Activated CD4-positive, alpha-beta T cell treated with anti-CD3 and anti-CD28 coated beads, Interleukin-2, Interleukin-4, amounts not matched to agents 100 ng/mL and 50 ng/mL, durations not matched to agents 16 hours and 8 hours (primary cell): Measurements from ENCODE around the gene C16orf78.
"Not testable (repeated sequence)": the region's sequence is repeated elsewhere in the genome, so short reads cannot be mapped to it uniquely, and the experiment has no call there.

Experiments used
- DNase-seq: peaks from one replicate; pipeline ENCODE4 v3.0.0-alpha.2; 2020; ENCODE audit warnings: low spot score

The C16orf78 gene

DNA sequence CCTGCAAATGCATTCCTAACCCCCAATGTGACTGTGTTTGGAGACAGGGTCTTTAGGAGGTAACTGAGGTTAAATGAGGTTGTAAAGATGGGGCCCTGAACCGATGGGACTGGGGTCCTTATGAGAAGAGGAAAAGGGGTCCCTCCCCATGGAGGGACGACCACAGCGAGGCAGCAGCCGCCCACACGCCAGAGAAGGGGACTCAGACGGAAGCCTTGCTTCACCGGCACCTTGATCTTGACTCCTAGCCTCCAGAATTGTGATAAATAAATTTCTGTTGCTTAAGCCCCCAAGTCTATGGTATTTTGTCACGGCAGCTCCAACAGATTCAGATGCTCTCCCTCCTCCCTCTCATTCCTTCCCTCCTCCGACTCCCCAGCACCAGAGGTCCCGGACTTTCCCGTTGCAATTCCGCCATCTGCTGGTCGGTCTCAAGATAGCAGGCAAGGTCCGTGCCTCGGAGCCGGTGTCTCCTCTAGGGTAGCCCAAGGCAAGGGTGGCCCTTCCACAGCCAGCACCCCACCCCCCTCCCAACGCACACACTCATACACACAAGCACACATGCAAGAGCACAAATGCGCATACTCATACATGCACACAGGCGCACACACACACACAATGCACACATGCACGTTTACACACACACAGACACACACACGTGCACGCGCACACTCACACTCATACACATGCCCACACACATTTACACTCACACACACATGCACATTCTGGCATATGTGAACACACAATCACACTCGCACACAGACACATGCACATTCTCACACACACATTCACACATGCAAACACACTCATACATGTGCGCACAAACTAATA is 23.1 kb upstream of the C16orf78 start:
- peak; percentile 52 for DNase-seq

GRCh38 chr16:49351096-49351487 is 22.5 kb upstream of the C16orf78 start:
- no peak for DNase-seq

DNA sequence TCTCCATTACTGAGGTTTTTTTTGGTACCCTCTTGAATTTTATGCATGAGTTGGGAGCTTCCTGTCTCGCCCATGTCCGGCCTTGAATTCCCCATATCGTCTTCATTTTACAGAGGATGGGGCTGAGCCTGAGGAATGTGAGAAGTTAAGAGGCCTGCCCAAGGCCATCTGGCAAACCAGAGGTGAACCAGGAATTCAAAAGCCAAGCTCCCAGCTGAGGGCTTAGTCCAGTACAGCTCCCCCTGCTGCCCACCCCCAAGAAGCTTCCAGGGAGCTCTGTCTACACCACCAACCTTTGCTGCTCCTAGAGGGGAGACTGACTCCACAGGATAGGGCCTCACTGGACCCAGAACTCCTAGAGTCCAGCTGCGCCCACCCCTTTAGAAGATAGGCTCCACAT is 20.7 kb upstream of the C16orf78 start:
- DNase-seq, result no peak

DNA sequence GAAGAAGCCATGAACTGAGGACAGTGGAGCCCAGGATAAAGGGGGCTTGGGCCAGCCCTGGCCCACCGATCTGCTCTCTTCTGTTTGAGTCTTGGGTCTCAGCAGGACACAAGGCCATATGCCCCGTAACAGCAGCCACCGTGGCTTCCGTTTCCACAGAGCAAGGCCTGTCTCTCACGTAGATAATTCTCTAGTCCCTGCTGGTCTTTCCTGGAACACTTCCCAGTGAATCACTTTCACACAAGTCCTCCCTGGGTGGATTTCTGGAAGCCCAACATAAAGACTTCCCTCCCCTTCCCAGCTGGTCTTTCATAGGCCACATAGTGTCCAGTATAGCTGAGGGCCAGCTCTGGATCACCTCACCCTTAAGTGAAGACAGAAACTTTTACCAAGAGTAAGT is 19.9 kb upstream of the C16orf78 start:
- no peak for DNase-seq

GRCh38 chr16:49354101-49354500 is 19.5 kb upstream of the C16orf78 start:
- DNase-seq, result no peak

- DNase-seq, result no peak
Observed at GRCh38 chr16:49354991-49355390, 18.6 kb upstream of the C16orf78 start.

DNA sequence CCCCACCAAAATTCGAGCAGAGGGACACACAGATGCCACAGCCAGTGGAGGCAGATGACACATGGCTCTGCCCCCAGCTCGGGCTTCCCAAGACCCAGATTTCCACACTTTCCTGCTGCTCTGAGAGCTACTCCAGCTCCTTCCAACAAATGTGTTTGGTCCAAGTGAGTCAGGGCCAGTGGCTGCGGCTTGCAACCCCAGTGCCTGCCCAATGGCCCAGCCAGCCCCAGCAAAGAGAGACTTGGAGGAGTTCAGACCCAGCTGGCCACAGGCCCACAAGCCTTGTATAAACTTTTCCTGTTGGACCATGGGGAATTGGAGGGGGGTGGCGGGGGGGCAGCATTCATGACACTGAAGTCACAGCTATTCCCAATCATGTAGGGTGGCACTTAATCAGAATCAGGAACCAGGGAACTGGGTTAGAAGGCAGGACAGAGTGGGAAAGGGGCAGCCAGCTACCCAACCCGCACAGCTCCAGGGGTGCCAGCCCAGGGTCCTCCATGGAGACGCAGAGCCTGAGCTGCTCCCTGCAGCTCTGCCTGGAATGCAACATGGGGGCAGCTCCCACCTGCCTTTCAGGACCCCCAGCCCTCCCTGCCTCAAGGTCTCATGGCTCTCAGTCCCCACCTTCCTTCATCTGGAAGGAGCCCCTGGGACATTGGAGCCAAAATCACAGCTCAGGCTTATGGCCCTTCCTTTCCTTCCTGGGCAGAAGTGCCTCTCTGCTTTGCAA is 17.5 kb upstream of the C16orf78 start:
- DNase-seq, result no peak

DNA sequence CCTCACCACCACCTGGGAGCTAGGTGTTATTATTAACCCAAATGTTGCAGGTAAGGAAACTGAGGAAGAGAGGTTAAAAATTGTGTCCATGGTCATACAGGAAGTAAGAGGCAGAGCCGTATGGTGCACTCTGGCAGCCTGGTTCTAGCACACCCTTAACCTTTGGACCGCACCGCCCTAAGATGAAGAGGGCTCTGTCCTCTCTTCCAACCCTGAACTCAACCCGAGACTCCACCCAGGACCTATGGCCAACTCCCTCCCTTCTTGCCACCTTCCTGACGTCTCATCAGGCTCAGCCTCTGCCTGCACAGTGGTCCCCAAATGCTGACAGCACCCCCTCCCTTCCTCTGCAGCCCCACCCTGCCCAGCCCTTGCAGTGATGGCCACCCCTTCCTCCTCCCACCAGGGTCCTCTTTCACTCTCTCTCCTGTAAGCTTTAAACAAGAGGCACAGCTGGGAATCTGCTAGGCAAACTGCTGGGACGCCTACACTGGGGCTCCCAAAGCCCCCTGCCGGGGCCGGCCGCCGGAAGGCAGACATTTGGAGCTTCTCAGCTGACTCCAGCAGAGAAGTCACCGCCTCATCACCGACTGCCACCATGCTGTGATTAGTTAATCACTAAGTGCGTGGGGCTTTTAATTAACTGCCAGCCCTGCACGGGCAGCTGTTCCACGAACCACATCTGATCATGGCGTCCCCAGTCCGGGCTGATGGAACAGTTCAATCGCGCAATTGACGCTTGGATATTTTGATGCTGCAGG is 16.7 kb upstream of the C16orf78 start:
- DNase-seq, result no peak

- DNase-seq, result no peak
Observed at GRCh38 chr16:49359591-49359990, 14.0 kb upstream of the C16orf78 start.

DNA sequence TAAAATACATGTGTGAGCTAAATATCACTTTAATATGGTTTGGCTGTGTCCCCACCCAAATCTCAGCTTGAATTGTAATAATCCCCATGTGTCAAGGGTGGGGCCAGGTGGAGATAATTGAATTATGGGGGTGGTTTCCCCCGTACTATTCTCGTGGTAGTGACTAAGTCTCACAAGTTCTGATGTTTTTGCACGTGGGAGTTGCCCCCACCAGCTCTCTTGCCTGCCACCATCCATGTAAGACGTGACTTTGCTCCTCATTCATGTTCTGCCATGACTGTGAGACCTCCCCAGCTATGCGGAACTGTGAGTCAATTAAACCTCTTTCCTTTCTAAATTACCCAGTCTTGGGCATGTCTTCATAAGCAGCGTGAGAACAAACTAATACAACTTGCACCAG is 11.9 kb upstream of the C16orf78 start:
- DNase-seq, result not testable (repeated sequence)

DNA sequence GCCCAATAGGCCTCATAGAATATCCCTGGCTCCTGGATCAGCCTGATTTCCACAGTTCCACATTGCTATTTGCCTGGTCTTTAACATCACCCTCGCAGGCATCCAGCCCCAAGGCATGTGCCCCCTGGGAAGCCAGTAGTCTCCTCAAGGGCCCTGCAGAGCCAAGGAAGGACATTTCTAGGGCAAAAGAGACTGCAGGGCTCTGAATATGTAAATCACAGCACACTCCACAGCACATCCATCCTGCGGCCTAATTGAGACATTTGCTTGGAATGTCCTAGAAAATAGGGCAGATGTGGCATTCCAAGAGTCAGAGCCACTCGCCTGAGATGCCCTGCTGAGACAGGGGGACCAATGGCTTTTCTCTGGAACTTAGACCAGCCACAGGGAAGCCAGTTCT is 11.4 kb upstream of the C16orf78 start:
- DNase-seq, result no peak

DNA sequence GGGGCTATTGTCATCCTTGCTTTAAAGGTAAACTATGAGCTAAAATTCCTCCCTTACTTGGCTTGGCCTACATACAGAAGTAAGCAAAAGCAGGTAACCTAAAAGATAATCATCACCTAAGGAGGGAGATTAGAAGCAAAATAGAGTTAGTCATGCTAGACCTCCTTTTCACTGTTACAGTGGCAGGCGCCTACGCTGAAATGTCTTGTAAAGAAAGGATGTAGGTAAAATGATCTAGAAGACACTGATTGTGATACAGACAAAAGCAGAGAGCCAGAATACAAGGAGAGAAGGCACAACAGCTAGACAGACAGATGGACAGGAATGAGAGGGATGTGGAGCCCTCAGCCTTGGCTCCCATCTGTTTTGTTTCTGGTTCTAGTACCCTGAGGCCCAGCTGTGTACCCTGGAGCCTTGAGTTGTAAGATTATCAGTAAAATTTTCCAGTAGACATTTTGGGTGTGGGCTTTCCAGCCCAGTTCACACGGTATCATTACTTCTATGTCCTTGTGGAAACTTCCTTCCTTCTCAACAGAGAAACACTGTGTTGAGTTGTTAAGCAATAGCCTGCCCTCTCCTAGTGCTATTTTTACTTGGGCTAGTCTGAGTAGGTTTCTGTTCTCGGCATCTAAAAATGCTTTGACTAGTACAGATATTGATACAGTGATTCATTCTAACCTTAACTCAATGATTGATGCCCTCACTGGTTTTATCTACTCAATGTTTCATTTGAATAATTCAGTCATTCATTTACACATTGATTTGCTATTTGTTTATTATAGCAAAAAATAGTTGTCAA is 7.7 kb upstream of the C16orf78 start:
- DNase-seq, result no peak

- DNase-seq, result no peak
Observed at GRCh38 chr16:49366669-49367068, 6.9 kb upstream of the C16orf78 start.

GRCh38 chr16:49369651-49370611 is 3.7 kb upstream of the C16orf78 start:
- DNase-seq, result no peak

DNA sequence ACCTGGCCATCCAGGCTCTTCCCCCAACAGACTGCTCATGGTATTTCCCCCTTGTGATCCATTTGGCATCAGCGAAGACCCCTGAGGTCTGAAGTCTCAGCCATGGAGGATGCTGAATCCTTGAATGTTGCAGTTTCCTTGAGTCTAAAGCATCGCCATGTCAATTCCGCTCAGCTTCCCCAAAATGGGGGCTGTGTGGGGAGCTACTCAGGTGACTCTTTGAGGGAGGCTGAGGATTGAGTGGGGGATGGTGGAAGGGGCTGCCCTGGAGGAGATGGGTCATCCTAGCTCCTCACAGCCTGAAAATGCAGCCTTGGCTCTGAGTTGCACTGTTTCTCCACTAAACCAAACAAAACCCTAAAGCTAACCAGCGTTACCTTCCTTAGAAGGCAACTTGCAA is 2.6 kb downstream of the C16orf78 start:
- DNase-seq, result no peak

DNA sequence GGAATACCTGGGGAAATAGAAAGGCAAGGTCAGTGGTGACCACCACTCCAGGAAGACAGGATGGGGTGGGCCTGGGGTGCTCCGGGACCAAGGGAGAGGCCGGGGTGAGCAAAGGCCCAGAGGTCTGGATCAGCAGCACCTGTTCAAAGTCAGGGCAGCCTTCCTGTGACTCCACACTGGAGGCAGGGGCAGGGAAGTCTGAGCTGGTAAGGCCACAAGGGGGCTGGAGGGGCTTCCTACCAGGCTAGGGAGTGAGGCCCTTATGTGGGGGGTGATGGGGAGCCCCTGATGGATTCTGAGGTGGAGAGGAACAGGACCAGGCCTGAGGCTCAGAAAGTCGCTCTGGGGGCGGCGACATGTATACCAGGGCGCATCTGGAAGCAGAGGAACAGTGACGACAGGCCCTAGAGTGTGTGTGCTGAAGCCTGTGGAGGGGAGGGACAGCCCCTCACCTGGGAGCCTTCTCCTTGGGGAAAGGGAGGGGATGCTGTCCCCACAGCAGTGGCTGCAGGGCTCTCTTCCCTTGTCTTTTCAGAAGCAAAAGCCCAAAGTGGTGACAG is 3.7 kb downstream of the C16orf78 start:
- DNase-seq, result no peak

DNA sequence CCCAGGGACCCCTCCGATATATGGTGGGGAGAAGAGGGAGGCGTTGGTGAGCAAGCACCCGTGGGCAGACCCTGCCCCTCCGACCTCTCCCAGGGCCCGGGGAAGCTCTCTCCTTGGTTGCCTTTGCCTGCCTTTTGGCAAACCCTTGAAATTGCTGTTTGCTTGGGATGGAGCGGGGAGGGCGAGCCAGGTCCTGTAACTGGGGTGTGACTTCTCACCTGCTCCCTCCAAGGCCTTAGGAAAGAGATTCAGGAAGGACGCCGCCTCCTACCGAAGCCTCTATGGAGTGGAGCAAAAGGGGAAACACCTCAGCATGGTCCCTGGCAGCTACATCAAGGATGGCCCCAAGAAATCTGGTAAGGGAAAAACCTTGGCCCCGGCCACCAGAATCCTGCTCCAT is 4.6 kb downstream of the C16orf78 start:
- no peak for DNase-seq

DNA sequence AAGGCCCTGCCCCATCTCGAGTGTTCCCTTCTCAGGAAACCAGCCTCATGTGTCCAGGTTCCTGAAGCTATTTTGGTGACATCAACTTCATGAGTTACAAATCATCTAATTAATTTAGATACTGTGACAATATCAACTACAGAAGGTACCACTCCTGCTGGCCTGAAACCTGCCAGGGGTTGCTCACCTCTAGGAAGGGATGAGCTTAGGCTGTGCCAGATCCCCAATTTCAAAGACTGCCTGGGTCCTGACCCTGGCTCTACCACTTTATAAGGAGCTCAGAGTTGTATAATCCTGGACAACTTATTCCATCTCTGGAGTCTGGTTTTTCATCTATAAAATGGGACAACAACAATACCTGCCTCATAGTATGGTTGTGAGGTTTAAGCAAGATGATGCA is 5.2 kb downstream of the C16orf78 start:
- DNase-seq, result no peak

GRCh38 chr16:49382916-49383315 is 9.3 kb downstream of the C16orf78 start:
- DNase-seq, result peak; percentile 2

- DNase-seq, result no peak
Observed at GRCh38 chr16:49395021-49395420, 21.4 kb downstream of the C16orf78 start.
